ENCODE measurements around the gene PCDHB13.

GRCh38 chr5:141172381-141173204 lies 41.1 kb upstream of the PCDHB13 start, which contains the start of gene PCDHB7:
- TF ChIP-seq CTCF (IDR thresholded peaks at IDR 0.05; ENCODE audit: low read depth, low read length, missing input control) (peak; percentile 24), EGR1 (IDR thresholded peaks at IDR 0.05; ENCODE audit: low read depth in 2 of 2) (no peak), REST (IDR thresholded peaks at IDR 0.05) (no peak), TAF1 (conservative IDR thresholded peaks at IDR 0.05) (no peak), GABPA (IDR thresholded peaks at IDR 0.05 in 1 of 2, conservative IDR thresholded peaks at IDR 0.05 in 1 of 2) (no peak), YY1 (IDR thresholded peaks at IDR 0.05) (no peak), ATF3 (IDR thresholded peaks at IDR 0.05) (no peak)

All from liver (tissue), 3 donors.